Fibroblast of lung (primary cell): ENCODE results near the gene TROAP. TPM values are rescaled to one million over a fixed set of nuclear protein-coding genes. Genes with fewer than 3 reads are reported as not detected.
A peak's percentile ranks its signal among the peaks of the same experiment; 100 is the strongest.

Experiments used
- DNase-seq, 2 donors: peaks; one replicate each; pipeline versions ENCODE4 v3.0.0 to v3.0.0-alpha.2; 2010; ENCODE audit warnings: low read depth in 2 of 2
- H2AFZ ChIP-seq: 2 replicates; pipeline ENCODE4 v1.5.1; 2012; ENCODE audit warnings: low read length, control low read depth, inconsistent platforms
- H3K27ac ChIP-seq: 2 replicates; pipeline ENCODE4 v1.5.1; 2011; ENCODE audit warnings: low read length, control low read depth; ENCODE audit not compliant: insufficient read depth
- H3K27me3 ChIP-seq: 2 replicates; pipeline ENCODE4 v1.5.1; 2011; ENCODE audit warnings: mild to moderate bottlenecking, low read length; ENCODE audit not compliant: control insufficient read depth, insufficient read depth
- H3K36me3 ChIP-seq: 2 replicates; pipeline ENCODE4 v1.5.1; 2011; ENCODE audit warnings: low read length; ENCODE audit not compliant: control insufficient read depth, insufficient read depth
- H3K4me1 ChIP-seq: 2 replicates; pipeline ENCODE4 v1.5.1; 2011; ENCODE audit warnings: low read length; ENCODE audit not compliant: control insufficient read depth, insufficient read depth; ENCODE audit errors: extremely low read depth
- H3K4me2 ChIP-seq: 2 replicates; pipeline ENCODE4 v1.5.1; 2011; ENCODE audit warnings: low read length, control low read depth; ENCODE audit not compliant: insufficient read depth; ENCODE audit errors: extremely low read depth
- H3K4me3 ChIP-seq, 4 experiments: fragments of 200-600 bp in 1 of 4; sonication (generic) in 1 of 4; replicated peaks in 1 of 4; 2 replicates each; pipeline ENCODE4 v1.5.1; 2011 to 2016; ENCODE audit warnings: low read length in 4 of 4, low read depth in 3 of 4, mild to moderate bottlenecking in 3 of 4, control low read depth in 2 of 4, inconsistent platforms in 1 of 4, mixed read lengths in 1 of 4; ENCODE audit not compliant: insufficient read depth in 1 of 4; ENCODE audit errors: control extremely low read depth in 1 of 4
- H3K79me2 ChIP-seq: 2 replicates; pipeline ENCODE4 v1.5.1; 2012; ENCODE audit warnings: mild to moderate bottlenecking, low read length, inconsistent platforms; ENCODE audit not compliant: control insufficient read depth, insufficient read depth
- H3K9ac ChIP-seq: 2 replicates; pipeline ENCODE4 v1.5.1; 2011; ENCODE audit warnings: mild to moderate bottlenecking, low read length, control low read depth; ENCODE audit not compliant: insufficient read depth
- H3K9me3 ChIP-seq: 2 replicates; pipeline ENCODE4 v1.5.1; 2012; ENCODE audit warnings: low read depth, low read length; ENCODE audit not compliant: control insufficient read depth, insufficient read depth
- H4K20me1 ChIP-seq: 2 replicates; pipeline ENCODE4 v1.5.1; 2011; ENCODE audit warnings: low read length; ENCODE audit not compliant: control insufficient read depth, insufficient read depth; ENCODE audit errors: extremely low read depth
- CTCF ChIP-seq, 2 donors: IDR thresholded peaks in 1 of 2; conservative IDR thresholded peaks in 1 of 2; 1 replicate in 1 of 2; 2 replicates in 1 of 2; pipeline ENCODE4 v1.5.1; 2011 to 2012; ENCODE audit warnings: low read length in 2 of 2, control low read depth in 1 of 2, inconsistent platforms in 1 of 2, low read depth in 1 of 2, mild to moderate bottlenecking in 1 of 2
- EZH2 ChIP-seq: IDR thresholded peaks from 2 replicates; pipeline ENCODE4 v1.5.1; 2012; ENCODE audit warnings: low read length, control low read depth, mild to moderate bottlenecking; ENCODE audit errors: missing control alignments
- polyA plus RNA-seq, 2 donors: library from polyadenylated mRNA; depleted of rRNA in 1 of 2; stranded (reverse) in 1 of 2; unstranded in 1 of 2; fragments of >200 nt; gene quantifications; 2 replicates each; pipeline ENCODE4 v1.2.1, GENCODE V29; 2011 to 2012; ENCODE audit warnings: missing spikeins in 1 of 2
- total RNA-seq: library from RNA; depleted of rRNA; stranded (reverse); fragments of >200 nt; gene quantifications from 2 replicates; pipeline ENCODE4 v1.2.1, GENCODE V29; 2014

Gene TROAP
- total and polyA plus RNA-seq, 2 donors (not counting 1 experiment from before 2014, with no cell fraction given), result 4.8 to 6.3 TPM

- Histone ChIP-seq H3K79me2 (peaks cover 63% of the 10 kb centered on the region), H3K9ac (no peak overlapping the region), H3K4me3 (peak overlapping the region in 2 of 4 experiments; percentile 43 to 87), H3K4me1 (peaks cover 6% of the 10 kb centered on the region), H3K9me3 (no peaks in the 10 kb centered on the region), H3K4me2 (peak overlapping the region; percentile 30), H4K20me1 (no peaks in the 10 kb centered on the region), H3K27ac (no peak overlapping the region), H2AFZ (no peak overlapping the region), H3K36me3 (peaks cover 1% of the 10 kb centered on the region), H3K27me3 (no peaks in the 10 kb centered on the region)
- TF ChIP-seq CTCF (conservative IDR thresholded peaks at IDR 0.05 in 1 of 2, IDR thresholded peaks at IDR 0.05 in 1 of 2; ENCODE audit: low read depth in 1 of 2, low read length in 2 of 2), result peak; percentile 53 to 65
- no peak for TF ChIP-seq EZH2
- DNase-seq, result peak; percentile 49 to 58
These were observed 46.5 kb downstream of the TROAP start for GRCh38 chr12:49369411-49370145.

- Histone ChIP-seq H3K27me3 (no peaks in the 10 kb centered on the region), H3K4me2 (peak overlapping the region; percentile 11), H3K27ac (no peak overlapping the region), H3K4me1 (peaks cover 2% of the 10 kb centered on the region), H3K79me2 (peaks cover 69% of the 10 kb centered on the region), H2AFZ (no peak overlapping the region), H3K9ac (no peak overlapping the region), H3K9me3 (no peaks in the 10 kb centered on the region), H3K36me3 (peaks cover 1% of the 10 kb centered on the region), H4K20me1 (no peaks in the 10 kb centered on the region), H3K4me3 (no peak overlapping the region)
- no peak for DNase-seq
- no peak for TF ChIP-seq CTCF (conservative IDR thresholded peaks at IDR 0.05 in 1 of 2, IDR thresholded peaks at IDR 0.05 in 1 of 2; ENCODE audit: low read depth in 1 of 2, low read length in 2 of 2)
- no peak for TF ChIP-seq EZH2
These were observed 47.5 kb downstream of the TROAP start for GRCh38 chr12:49370539-49370938.

- Histone ChIP-seq H3K4me1 (no peaks in the 10 kb centered on the region), H3K9ac (no peak overlapping the region), H3K27me3 (no peaks in the 10 kb centered on the region), H3K36me3 (peaks cover 1% of the 10 kb centered on the region), H3K4me2 (no peak overlapping the region), H3K27ac (no peak overlapping the region), H3K4me3 (no peak overlapping the region), H4K20me1 (no peaks in the 10 kb centered on the region), H3K79me2 (peaks cover 54% of the 10 kb centered on the region), H2AFZ (no peak overlapping the region), H3K9me3 (no peaks in the 10 kb centered on the region)
- no peak for DNase-seq
- TF ChIP-seq EZH2, result no peak
- TF ChIP-seq CTCF (conservative IDR thresholded peaks at IDR 0.05 in 1 of 2, IDR thresholded peaks at IDR 0.05 in 1 of 2; ENCODE audit: low read depth in 1 of 2, low read length in 2 of 2), result no peak
These were observed 52.4 kb downstream of the TROAP start for GRCh38 chr12:49375406-49375805.
